Adrenal gland (tissue), 5 donors: ENCODE data around the gene OSER1.

Experiments used
- POLR2A ChIP-seq, 2 donors: fragments of 450-650 bp; IDR thresholded peaks; one replicate each; pipeline ENCODE4 v1.6.1; 2017; ENCODE audit warnings: antibody characterized with exemption in 2 of 2, mild to moderate bottlenecking in 2 of 2, moderate library complexity in 1 of 2
- TF ChIP-seq, protein P1 (sequence below), 6 experiments: fragments of 450-650 bp in 4 of 6; fragments of 200-600 bp in 2 of 6; sonication (generic) in 1 of 6; IDR thresholded peaks; 1 replicate in 5 of 6; 2 replicates in 1 of 6; pipeline versions ENCODE4 v1.5.1 to v1.8.0; 2016 to 2021; ENCODE audit warnings: antibody characterized with exemption in 6 of 6, mild to moderate bottlenecking in 2 of 6, moderate library complexity in 1 of 6
- donor health status: DM: no; HTN: no; CAD: no.

DNA sequence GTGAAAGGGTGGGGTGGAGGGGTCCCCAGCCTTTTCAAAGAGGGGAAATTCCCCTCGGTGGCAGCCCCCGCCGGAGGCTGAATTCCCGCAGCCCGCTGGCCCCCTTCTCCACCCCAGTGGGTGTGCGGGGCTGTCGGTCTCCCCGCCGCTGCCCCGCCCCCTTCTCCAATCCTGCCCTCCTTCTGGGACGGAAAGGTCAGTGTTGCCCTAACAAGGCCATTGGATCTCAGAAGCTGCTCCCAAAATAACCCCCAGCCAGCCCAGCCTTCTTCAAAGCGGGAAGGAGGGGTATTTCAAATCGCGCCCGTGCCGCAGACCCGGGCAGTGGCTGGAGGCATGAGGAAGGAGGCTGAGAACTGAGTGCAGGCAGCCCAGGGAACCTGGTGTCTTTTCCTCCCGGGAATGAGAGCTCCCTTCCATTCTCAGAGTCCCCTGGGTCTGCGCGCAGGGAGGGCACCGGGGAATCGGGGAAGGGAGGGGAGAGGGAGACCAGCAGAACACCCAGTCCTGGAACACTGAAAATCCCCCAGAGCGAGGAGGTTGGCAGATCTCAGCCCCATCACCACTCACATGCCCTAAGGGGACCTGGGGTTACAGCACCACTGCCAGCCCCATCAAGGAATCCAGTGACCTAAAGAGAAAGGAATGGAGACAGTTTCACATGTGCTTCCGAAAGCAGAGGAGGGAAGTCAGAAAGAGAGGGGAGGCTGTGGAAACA lies 23.4 kb downstream of the OSER1 start, which contains the start of gene JPH2:
- TF ChIP-seq, protein P1, sequence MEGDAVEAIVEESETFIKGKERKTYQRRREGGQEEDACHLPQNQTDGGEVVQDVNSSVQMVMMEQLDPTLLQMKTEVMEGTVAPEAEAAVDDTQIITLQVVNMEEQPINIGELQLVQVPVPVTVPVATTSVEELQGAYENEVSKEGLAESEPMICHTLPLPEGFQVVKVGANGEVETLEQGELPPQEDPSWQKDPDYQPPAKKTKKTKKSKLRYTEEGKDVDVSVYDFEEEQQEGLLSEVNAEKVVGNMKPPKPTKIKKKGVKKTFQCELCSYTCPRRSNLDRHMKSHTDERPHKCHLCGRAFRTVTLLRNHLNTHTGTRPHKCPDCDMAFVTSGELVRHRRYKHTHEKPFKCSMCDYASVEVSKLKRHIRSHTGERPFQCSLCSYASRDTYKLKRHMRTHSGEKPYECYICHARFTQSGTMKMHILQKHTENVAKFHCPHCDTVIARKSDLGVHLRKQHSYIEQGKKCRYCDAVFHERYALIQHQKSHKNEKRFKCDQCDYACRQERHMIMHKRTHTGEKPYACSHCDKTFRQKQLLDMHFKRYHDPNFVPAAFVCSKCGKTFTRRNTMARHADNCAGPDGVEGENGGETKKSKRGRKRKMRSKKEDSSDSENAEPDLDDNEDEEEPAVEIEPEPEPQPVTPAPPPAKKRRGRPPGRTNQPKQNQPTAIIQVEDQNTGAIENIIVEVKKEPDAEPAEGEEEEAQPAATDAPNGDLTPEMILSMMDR (IDR thresholded peaks at IDR 0.05): no peak
- peak in 1 of 2 donors; percentile 8 for TF ChIP-seq POLR2A (IDR thresholded peaks at IDR 0.05)
